ENCODE data around the gene HBM.
"Not testable (repeated sequence)": the region's sequence is repeated elsewhere in the genome, so short reads cannot be mapped to it uniquely, and the experiment has no call there.

Gene HBM

GRCh38 chr16:164827-165538, 795 bp upstream of the HBM start:
- no peak for DNase-seq (ENCODE audit: low read depth, low spot score)
- H3K36me3 ChIP-seq (ENCODE audit: insufficient read depth, insufficient read length, low read length): no peaks in the 10 kb centered on the region
- peak overlapping the region; percentile 24 for H3K4me3 ChIP-seq (ENCODE audit: insufficient read length, low read depth)
- TF ChIP-seq ZNF274 (IDR thresholded peaks at IDR 0.05; ENCODE audit: low read depth, low read length) (no peak), YY1 (IDR thresholded peaks at IDR 0.05; ENCODE audit: insufficient read depth, insufficient read length) (no peak), SUZ12 (IDR thresholded peaks at IDR 0.05; ENCODE audit: extremely low read depth, insufficient read depth, insufficient read length) (no peak)
- peaks cover 17% of the 10 kb centered on the region for H3K4me1 ChIP-seq (ENCODE audit: insufficient read depth, insufficient read length)
- H3K9ac ChIP-seq (ENCODE audit: insufficient read length, low read depth): peak overlapping the region; percentile 72
- H3K9me3 ChIP-seq (ENCODE audit: insufficient read depth, low read length): no peaks in the 10 kb centered on the region
- peaks cover 59% of the 10 kb centered on the region for H3K27me3 ChIP-seq (ENCODE audit: insufficient read depth, insufficient read length)

GRCh38 chr16:166375-167121, 770 bp downstream of the HBM start:
- DNase-seq (ENCODE audit: low read depth, low spot score): no peak
- H3K4me1 ChIP-seq (ENCODE audit: insufficient read depth, insufficient read length): peaks cover 17% of the 10 kb centered on the region
- peaks cover 74% of the 10 kb centered on the region for H3K27me3 ChIP-seq (ENCODE audit: insufficient read depth, insufficient read length)
- no peaks in the 10 kb centered on the region for H3K9me3 ChIP-seq (ENCODE audit: insufficient read depth, low read length)
- TF ChIP-seq SUZ12 (IDR thresholded peaks at IDR 0.05; ENCODE audit: extremely low read depth, insufficient read depth, insufficient read length): no peak
- no peak for TF ChIP-seq ZNF274 (IDR thresholded peaks at IDR 0.05; ENCODE audit: low read depth, low read length)
- no peak for TF ChIP-seq YY1 (IDR thresholded peaks at IDR 0.05; ENCODE audit: insufficient read depth, insufficient read length)
- H3K4me3 ChIP-seq (ENCODE audit: insufficient read length, low read depth): peak overlapping the region; percentile 24
- peak overlapping the region; percentile 72 for H3K9ac ChIP-seq (ENCODE audit: insufficient read length, low read depth)
- H3K36me3 ChIP-seq (ENCODE audit: insufficient read depth, insufficient read length, low read length): no peaks in the 10 kb centered on the region

- peaks cover 78% of the 10 kb centered on the region for H3K27me3 ChIP-seq (ENCODE audit: insufficient read depth, insufficient read length)
- no peak for TF ChIP-seq ZNF274 (IDR thresholded peaks at IDR 0.05; ENCODE audit: low read depth, low read length)
- TF ChIP-seq SUZ12 (IDR thresholded peaks at IDR 0.05; ENCODE audit: extremely low read depth, insufficient read depth, insufficient read length): no peak
- TF ChIP-seq YY1 (IDR thresholded peaks at IDR 0.05; ENCODE audit: insufficient read depth, insufficient read length): no peak
Observed at GRCh38 chr16:167122-167690, 1.4 kb downstream of the HBM start.

GRCh38 chr16:168424-168823, 2.6 kb downstream of the HBM start:
- no peak for TF ChIP-seq SUZ12 (IDR thresholded peaks at IDR 0.05; ENCODE audit: extremely low read depth, insufficient read depth, insufficient read length)
- TF ChIP-seq YY1 (IDR thresholded peaks at IDR 0.05; ENCODE audit: insufficient read depth, insufficient read length): no peak
- no peak for TF ChIP-seq ZNF274 (IDR thresholded peaks at IDR 0.05; ENCODE audit: low read depth, low read length)
- Histone ChIP-seq H3K27me3 (ENCODE audit: insufficient read depth, insufficient read length) (peaks cover 72% of the 10 kb centered on the region), H3K9me3 (ENCODE audit: insufficient read depth, low read length) (no peaks in the 10 kb centered on the region), H3K4me1 (ENCODE audit: insufficient read depth, insufficient read length) (peaks cover 17% of the 10 kb centered on the region), H3K4me3 (ENCODE audit: insufficient read length, low read depth) (no peak overlapping the region), H3K9ac (ENCODE audit: insufficient read length, low read depth) (no peak overlapping the region), H3K36me3 (ENCODE audit: insufficient read depth, insufficient read length, low read length) (no peaks in the 10 kb centered on the region)
- DNase-seq (ENCODE audit: low read depth, low spot score): no peak

More at GRCh38 chr16:167122-167690, 1.4 kb downstream of the HBM start:
- DNase-seq (ENCODE audit: low read depth, low spot score): no peak
- H3K4me3 ChIP-seq (ENCODE audit: insufficient read length, low read depth): no peak overlapping the region
- no peaks in the 10 kb centered on the region for H3K9me3 ChIP-seq (ENCODE audit: insufficient read depth, low read length)
- peaks cover 17% of the 10 kb centered on the region for H3K4me1 ChIP-seq (ENCODE audit: insufficient read depth, insufficient read length)
- H3K9ac ChIP-seq (ENCODE audit: insufficient read length, low read depth): peak overlapping the region; percentile 1
- H3K36me3 ChIP-seq (ENCODE audit: insufficient read depth, insufficient read length, low read length): no peaks in the 10 kb centered on the region

DNA sequence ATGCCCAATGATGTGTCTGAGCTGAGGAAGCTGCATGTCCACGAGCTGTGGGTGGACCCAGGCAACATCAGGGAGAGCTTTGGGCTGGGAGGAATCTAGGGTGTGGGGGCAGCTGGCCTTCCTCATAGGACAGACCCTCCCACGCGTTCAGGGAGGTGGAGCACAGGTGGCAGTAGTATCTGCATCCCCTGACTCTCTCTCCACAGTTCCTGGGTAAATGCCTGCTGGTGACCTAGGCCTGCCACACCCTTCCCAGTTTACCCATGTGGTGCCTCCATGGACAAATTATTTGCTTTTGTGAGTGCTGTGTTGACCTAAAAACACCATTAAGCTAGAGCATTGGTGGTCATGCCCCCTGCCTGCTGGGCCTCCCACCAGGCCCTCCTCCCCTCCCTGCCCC, 3.2 kb downstream of the HBM start:
- Histone ChIP-seq H3K27me3 (ENCODE audit: insufficient read depth, insufficient read length) (peaks cover 74% of the 10 kb centered on the region), H3K9ac (ENCODE audit: insufficient read length, low read depth) (no peak overlapping the region), H3K4me1 (ENCODE audit: insufficient read depth, insufficient read length) (peaks cover 15% of the 10 kb centered on the region), H3K9me3 (ENCODE audit: insufficient read depth, low read length) (no peaks in the 10 kb centered on the region), H3K4me3 (ENCODE audit: insufficient read length, low read depth) (no peak overlapping the region), H3K36me3 (ENCODE audit: insufficient read depth, insufficient read length, low read length) (no peaks in the 10 kb centered on the region)
- no peak for TF ChIP-seq SUZ12 (IDR thresholded peaks at IDR 0.05; ENCODE audit: extremely low read depth, insufficient read depth, insufficient read length)
- no peak for TF ChIP-seq ZNF274 (IDR thresholded peaks at IDR 0.05; ENCODE audit: low read depth, low read length)
- no peak for TF ChIP-seq YY1 (IDR thresholded peaks at IDR 0.05; ENCODE audit: insufficient read depth, insufficient read length)
- DNase-seq (ENCODE audit: low read depth, low spot score): no peak

GRCh38 chr16:170088-170507, 4.3 kb downstream of the HBM start:
- H3K27me3 ChIP-seq (ENCODE audit: insufficient read depth, insufficient read length): peaks cover 81% of the 10 kb centered on the region
- H3K4me1 ChIP-seq (ENCODE audit: insufficient read depth, insufficient read length): peaks cover 17% of the 10 kb centered on the region
- H3K9ac ChIP-seq (ENCODE audit: insufficient read length, low read depth); H3K36me3 ChIP-seq (ENCODE audit: insufficient read depth, insufficient read length, low read length); H3K4me3 ChIP-seq (ENCODE audit: insufficient read length, low read depth); DNase-seq (ENCODE audit: low read depth, low spot score); H3K9me3 ChIP-seq (ENCODE audit: insufficient read depth, low read length): not testable (repeated sequence)

- DNase-seq (ENCODE audit: low read depth, low spot score): no peak
- H3K4me1 ChIP-seq (ENCODE audit: insufficient read depth, insufficient read length): peaks cover 14% of the 10 kb centered on the region
- H3K27me3 ChIP-seq (ENCODE audit: insufficient read depth, insufficient read length): peaks cover 80% of the 10 kb centered on the region
- H3K9ac ChIP-seq (ENCODE audit: insufficient read length, low read depth): no peak overlapping the region
- no peaks in the 10 kb centered on the region for H3K9me3 ChIP-seq (ENCODE audit: insufficient read depth, low read length)
- no peaks in the 10 kb centered on the region for H3K36me3 ChIP-seq (ENCODE audit: insufficient read depth, insufficient read length, low read length)
- TF ChIP-seq SUZ12 (IDR thresholded peaks at IDR 0.05; ENCODE audit: extremely low read depth, insufficient read depth, insufficient read length): no peak
- no peak for TF ChIP-seq ZNF274 (IDR thresholded peaks at IDR 0.05; ENCODE audit: low read depth, low read length)
- no peak for TF ChIP-seq YY1 (IDR thresholded peaks at IDR 0.05; ENCODE audit: insufficient read depth, insufficient read length)
- H3K4me3 ChIP-seq (ENCODE audit: insufficient read length, low read depth): no peak overlapping the region
Observed at GRCh38 chr16:170788-171187, 5.0 kb downstream of the HBM start.

DNA sequence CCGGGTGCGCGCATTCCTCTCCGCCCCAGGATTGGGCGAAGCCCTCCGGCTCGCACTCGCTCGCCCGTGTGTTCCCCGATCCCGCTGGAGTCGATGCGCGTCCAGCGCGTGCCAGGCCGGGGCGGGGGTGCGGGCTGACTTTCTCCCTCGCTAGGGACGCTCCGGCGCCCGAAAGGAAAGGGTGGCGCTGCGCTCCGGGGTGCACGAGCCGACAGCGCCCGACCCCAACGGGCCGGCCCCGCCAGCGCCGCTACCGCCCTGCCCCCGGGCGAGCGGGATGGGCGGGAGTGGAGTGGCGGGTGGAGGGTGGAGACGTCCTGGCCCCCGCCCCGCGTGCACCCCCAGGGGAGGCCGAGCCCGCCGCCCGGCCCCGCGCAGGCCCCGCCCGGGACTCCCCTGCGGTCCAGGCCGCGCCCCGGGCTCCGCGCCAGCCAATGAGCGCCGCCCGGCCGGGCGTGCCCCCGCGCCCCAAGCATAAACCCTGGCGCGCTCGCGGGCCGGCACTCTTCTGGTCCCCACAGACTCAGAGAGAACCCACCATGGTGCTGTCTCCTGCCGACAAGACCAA, 6.7 kb downstream of the HBM start, which contains the start of gene HBA2:
Gene HBA2 (plus strand): TSS at position 503 of the 568 bp plus-strand sequence. CDS start 37 bp downstream, at position 540.
- H3K4me3 ChIP-seq (ENCODE audit: insufficient read length, low read depth); H3K4me1 ChIP-seq (ENCODE audit: insufficient read depth, insufficient read length); H3K9ac ChIP-seq (ENCODE audit: insufficient read length, low read depth); DNase-seq (ENCODE audit: low read depth, low spot score); H3K9me3 ChIP-seq (ENCODE audit: insufficient read depth, low read length); H3K36me3 ChIP-seq (ENCODE audit: insufficient read depth, insufficient read length, low read length): not testable (repeated sequence)
- peaks cover 73% of the 10 kb centered on the region for H3K27me3 ChIP-seq (ENCODE audit: insufficient read depth, insufficient read length)

DNA sequence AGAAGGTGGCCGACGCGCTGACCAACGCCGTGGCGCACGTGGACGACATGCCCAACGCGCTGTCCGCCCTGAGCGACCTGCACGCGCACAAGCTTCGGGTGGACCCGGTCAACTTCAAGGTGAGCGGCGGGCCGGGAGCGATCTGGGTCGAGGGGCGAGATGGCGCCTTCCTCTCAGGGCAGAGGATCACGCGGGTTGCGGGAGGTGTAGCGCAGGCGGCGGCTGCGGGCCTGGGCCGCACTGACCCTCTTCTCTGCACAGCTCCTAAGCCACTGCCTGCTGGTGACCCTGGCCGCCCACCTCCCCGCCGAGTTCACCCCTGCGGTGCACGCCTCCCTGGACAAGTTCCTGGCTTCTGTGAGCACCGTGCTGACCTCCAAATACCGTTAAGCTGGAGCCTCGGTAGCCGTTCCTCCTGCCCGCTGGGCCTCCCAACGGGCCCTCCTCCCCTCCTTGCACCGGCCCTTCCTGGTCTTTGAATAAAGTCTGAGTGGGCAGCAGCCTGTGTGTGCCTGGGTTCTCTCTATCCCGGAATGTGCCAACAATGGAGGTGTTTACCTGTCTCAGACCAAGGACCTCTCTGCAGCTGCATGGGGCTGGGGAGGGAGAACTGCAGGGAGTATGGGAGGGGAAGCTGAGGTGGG, 7.6 kb downstream of the HBM start:
- not testable (repeated sequence) for H3K9me3 ChIP-seq (ENCODE audit: insufficient read depth, low read length); H3K4me3 ChIP-seq (ENCODE audit: insufficient read length, low read depth); H3K9ac ChIP-seq (ENCODE audit: insufficient read length, low read depth); H3K36me3 ChIP-seq (ENCODE audit: insufficient read depth, insufficient read length, low read length); DNase-seq (ENCODE audit: low read depth, low spot score); H3K4me1 ChIP-seq (ENCODE audit: insufficient read depth, insufficient read length)
- peaks cover 73% of the 10 kb centered on the region for H3K27me3 ChIP-seq (ENCODE audit: insufficient read depth, insufficient read length)

All from NT2/D1 (cell line).